Jurkat, Clone E6-1 (cell line): ENCODE data around the gene RCBTB1.
"Not testable (repeated sequence)": the region's sequence is repeated elsewhere in the genome, so short reads cannot be mapped to it uniquely, and the experiment has no call there.

ENCODE experiments used
- DNase-seq: peaks from one replicate; pipeline ENCODE4 v3.0.0-alpha.2; 2011; ENCODE audit warnings: low read depth, low spot score
- H3K4me3 ChIP-seq: 2 replicates; pipeline ENCODE4 v1.5.1; 2011; ENCODE audit warnings: mild to moderate bottlenecking, low read length, control low read depth, moderate library complexity

The RCBTB1 gene

GRCh38 chr13:49607761-49608160 lies 22.4 kb upstream of the RCBTB1 start:
- H3K4me3 ChIP-seq: no peak overlapping the region
- DNase-seq: no peak

DNA sequence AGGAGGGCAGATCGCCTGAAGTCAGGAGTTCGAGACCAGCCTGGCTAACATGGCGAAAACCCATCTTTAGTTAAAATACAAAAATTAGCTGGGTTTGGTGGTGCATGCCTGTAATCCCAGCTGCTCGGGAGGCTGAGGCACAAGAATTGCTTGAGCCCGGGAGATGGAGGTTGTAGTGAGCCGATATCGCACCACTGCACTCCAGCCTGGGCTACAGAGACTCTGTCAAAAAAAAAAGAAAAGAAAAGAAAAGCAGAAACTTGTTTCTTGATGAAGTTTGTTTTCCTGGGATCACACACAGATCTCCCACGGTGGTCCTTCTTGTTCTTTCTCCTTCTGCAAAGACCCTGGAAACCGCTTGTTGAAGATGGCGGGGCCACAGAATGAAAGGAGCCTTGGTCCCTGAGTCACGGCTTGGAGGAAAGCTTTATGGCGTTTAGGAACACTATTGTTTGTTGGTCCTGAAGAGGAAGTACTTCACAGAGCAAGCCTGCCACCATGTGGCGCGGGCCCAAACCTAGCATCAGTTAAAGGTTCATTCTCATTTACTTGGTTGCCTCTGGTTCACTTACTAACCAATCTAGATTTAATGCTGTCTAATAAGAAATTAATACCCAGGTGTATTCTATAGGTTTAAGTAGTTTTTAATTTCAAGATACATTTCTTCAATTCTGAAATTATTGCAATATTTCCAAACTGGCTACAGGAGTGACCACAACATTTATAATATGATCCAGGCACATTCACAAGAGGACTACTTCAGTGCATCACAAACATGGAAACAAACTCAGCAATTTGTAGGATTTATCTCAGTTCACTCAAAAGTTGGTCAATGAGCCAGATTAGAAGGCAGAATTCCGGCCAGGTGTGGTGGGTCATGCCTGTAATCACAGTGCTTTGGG lies 21.6 kb upstream of the RCBTB1 start:
- peak; percentile 79 for DNase-seq
- H3K4me3 ChIP-seq: peak overlapping the region; percentile 32

DNA sequence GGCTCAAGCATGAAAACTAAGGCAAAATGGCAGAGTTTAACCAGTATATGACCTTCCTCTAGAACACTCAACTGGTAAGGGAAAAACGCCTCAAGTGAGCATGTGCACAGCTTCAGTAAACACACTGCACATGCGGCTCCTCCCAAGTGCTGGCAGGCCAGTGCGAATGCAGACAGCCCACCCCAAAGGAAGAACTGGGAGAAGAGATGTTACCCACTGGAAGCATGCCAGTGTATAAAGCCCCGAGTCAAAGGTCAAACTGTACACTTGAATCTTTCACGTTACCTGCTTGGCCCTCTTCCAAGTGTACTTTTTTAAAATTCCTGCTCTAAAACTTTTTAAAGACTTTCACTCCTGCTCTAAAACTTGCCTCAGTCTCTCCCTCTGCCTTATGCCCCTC lies 19.2 kb upstream of the RCBTB1 start:
- H3K4me3 ChIP-seq: no peak overlapping the region
- no peak for DNase-seq

DNA sequence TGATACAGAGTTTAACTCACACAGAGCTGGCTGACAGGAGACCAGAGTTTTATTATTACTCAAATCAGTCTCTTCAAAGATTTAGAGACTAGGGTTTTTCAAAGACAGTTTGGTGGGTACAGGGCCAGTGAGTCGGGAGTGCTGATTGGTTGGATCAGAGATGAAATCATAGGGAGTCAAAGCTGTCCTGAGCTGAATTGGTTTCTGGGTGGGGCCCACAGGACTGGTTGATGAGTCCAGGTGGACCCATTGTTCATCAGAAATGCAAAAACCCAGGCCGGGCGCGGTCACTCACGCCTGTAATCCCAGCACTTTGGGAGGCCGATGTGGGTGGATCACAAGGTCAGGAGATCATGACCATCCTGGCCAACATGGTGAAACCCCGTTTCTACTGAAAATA lies 17.3 kb upstream of the RCBTB1 start:
- not testable (repeated sequence) for H3K4me3 ChIP-seq, DNase-seq

GRCh38 chr13:49602005-49602404 lies 16.6 kb upstream of the RCBTB1 start:
- DNase-seq: no peak
- H3K4me3 ChIP-seq: no peak overlapping the region

GRCh38 chr13:49597043-49597641 lies 11.8 kb upstream of the RCBTB1 start:
- no peak overlapping the region for H3K4me3 ChIP-seq
- no peak for DNase-seq

- H3K4me3 ChIP-seq: no peak overlapping the region
These were observed 10.9 kb upstream of the RCBTB1 start for GRCh38 chr13:49596221-49596620.

GRCh38 chr13:49594576-49594975 lies 9.2 kb upstream of the RCBTB1 start:
- no peak overlapping the region for H3K4me3 ChIP-seq
- no peak for DNase-seq

More at GRCh38 chr13:49596221-49596620, 10.9 kb upstream of the RCBTB1 start:
- no peak for DNase-seq

DNA sequence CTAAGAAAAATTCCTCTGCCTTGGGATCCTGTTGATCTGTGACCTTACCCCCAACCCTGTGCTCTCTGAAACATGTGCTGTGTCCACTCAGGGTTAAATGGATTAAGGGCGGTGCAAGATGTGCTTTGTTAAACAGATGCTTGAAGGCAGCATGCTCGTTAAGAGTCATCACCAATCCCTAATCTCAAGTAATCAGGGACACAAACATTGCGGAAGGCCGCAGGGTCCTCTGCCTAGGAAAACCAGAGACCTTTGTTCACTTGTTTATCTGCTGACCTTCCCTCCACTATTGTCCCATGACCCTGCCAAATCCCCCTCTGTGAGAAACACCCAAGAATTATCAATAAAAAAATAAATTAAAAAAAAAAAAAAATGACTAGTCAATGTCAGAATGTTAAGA lies 8.5 kb upstream of the RCBTB1 start:
- DNase-seq: not testable (repeated sequence)

GRCh38 chr13:49590714-49591113 lies 5.4 kb upstream of the RCBTB1 start:
- H3K4me3 ChIP-seq, DNase-seq: not testable (repeated sequence)

More for the DNA sequence above, 8.5 kb upstream of the RCBTB1 start:
- H3K4me3 ChIP-seq: not testable (repeated sequence)

DNA sequence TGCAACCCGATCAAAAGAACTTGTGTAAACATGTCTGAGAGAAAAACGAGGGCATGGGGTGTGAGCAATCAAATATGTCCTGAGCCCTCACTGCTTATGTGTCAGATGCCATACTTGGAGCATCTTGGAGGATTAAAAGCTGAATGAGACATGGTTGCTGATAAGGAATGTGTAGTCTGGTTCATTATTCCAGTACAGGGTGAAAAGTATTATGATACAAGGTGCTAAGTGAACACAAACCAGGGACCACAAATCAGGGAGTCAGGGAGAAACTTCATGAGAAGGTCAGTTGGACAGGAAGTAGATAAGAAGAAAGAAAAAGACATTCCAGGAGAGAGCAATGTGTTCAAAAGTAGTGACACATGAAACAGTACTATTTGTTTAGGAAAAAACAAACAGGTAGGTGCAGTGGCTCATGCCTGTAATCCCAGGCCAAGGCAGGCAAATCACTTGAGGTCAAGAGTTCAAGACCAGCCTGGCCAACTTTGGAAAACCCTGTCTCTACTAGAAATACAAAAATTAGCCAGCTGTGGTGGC lies 2.0 kb upstream of the RCBTB1 start:
- DNase-seq: no peak
- no peak overlapping the region for H3K4me3 ChIP-seq

DNA sequence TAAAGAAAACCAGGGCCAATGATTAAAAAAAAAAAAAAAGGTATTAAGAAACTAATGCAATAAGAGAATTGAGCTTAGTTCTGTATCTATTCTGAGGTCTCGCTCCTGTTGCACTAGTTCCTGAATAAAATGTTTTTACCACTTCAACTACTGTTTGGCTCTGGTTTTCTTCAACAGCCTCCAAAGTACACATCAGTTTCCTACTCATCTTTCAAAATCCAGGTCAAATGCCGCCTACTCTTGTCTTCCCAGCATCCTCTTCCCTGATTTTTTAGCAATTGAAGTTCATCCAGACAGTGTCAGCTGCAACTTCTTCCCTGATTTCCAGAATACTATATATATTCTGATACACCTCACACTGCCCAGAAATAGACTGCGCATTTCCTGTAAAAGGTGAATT lies 1.4 kb upstream of the RCBTB1 start:
- H3K4me3 ChIP-seq: no peak overlapping the region

DNA sequence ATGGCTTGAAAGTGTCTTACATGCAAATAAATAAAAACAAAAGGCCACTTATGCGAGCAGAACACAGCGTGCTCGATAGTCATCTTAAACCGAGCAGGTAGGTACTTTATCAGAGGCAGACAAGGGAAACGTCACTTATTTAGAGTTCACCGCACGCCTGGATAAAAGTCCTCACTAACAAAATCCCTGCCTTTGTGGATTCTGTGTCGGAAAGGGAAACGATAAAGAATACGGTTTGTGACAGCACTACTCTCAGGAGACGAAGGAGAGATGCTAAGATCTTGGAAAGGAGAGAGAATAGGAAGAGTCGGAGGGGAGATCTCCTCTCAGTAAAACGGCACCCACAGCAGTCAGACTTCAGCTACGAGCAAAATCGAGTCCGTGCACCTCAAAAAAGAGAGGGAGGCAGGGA lies 581 bp downstream of the RCBTB1 start:
- H3K4me3 ChIP-seq: peak overlapping the region; percentile 84
- no peak for DNase-seq

More for the DNA sequence above, 1.4 kb upstream of the RCBTB1 start:
- DNase-seq: no peak

GRCh38 chr13:49580980-49581680 lies 4.2 kb downstream of the RCBTB1 start:
- no peak overlapping the region for H3K4me3 ChIP-seq
- no peak for DNase-seq

- DNase-seq: no peak
- no peak overlapping the region for H3K4me3 ChIP-seq
These were observed 5.9 kb downstream of the RCBTB1 start for GRCh38 chr13:49579501-49579900.

GRCh38 chr13:49571299-49572240 lies 13.8 kb downstream of the RCBTB1 start:
- no peak overlapping the region for H3K4me3 ChIP-seq
- no peak for DNase-seq

DNA sequence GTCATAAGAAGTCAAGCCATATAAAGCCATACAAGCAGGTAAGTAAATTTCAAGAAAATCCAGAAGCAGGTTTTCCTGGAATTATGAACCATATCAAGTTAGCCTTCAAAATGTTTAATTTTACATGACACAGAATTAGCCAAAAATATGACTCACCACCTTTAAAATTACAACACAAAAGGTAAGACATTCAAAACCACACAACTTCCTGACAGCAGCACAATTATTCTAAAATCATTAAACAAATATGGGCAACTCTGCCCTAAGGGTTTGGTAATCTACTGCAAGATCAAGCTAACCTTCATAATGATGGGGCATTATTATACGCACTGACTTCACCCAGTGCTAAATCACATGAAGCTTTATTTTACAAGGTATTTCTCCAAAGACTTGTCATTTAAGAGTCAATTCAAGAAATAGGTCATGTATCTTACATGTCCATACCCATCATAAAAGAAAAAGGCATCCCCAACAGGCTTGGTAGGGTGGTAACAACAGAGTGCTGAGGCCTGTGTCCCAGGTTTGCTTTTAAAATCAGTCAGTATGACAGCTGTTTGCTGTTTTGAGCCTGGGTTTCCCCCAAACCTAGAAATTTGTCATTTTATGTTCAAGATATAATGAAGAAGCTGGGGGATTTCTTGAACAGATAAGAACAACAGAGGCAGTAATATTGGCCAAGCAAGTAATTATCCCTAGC lies 15.2 kb downstream of the RCBTB1 start:
- no peak for DNase-seq
- no peak overlapping the region for H3K4me3 ChIP-seq

DNA sequence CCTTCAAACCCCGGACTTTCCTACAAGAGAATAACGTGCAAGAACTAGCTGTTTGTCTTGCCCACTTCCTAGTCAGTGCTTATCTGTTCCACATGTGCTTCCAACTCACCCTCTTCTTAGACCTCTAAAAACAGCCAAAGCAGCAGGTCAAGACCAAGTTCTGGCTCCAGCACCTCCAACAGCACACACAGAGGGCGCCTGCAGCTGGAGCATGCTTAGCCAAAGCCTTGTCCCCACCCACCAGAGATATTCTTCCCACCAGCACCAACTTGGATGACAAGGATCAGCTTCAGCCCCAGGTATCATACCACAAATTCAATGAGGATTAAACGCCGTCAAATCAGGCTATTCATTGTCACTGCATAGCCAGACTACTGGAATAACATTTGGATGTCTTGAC lies 17.9 kb downstream of the RCBTB1 start:
- no peak overlapping the region for H3K4me3 ChIP-seq
- DNase-seq: no peak
